NK-92 (cell line): Measurements from ENCODE around the gene IFNAR1.

Experiments
- DNase-seq: peaks from one replicate; lab custom pipeline; 2025; ENCODE audit not compliant: unreplicated experiment; lab: John Stamatoyannopoulos, UW

IFNAR1 gene

DNA sequence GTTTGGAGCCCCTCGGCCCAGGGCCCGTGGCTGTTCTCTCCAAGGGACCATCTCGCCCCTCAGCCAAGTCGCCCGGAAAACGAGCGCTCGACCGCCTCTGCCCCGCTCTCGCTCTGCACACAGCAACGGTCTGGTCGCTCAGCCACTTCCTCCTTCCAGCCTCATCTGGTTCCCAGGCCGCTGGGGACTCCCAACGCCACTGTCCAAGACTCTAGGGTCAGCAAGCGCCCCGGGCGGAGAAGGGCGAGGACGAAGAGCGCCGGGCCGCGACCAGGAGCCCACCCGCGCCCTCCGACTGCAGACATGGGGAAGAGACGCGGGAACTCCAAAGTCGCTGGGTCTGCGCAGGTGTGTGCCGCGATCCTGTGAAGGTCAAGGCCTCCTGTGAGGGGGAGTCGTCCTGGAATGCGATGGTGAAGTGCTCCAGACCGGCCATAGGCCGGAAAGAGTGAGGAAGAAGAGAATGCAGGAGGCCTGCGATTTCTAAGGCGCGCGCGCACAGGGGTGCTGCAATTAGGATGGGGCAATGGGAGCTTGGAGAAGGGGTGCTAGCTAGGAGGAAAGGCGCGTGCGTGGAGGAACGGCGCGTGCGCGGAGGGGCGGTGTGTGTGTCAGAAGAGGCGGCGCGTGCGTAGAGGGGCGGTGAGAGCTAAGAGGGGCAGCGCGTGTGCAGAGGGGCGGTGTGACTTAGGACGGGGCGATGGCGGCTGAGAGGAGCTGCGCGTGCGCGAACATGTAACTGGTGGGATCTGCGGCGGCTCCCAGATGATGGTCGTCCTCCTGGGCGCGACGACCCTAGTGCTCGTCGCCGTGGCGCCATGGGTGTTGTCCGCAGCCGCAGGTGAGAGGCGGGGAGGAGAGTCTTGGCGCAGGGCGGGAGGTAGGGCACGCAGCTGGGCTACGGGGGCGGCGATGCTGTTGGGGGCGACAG lies at the start of gene IFNAR1:
Gene IFNAR1 (plus strand): TSS at position 680 of the 931 bp plus-strand sequence. CDS start 86 bp downstream, at position 766.
- peak; percentile 94 for DNase-seq

GRCh38 chr21:33278721-33279120 lies 46.0 kb upstream of the IFNAR1 start:
- no peak for DNase-seq

DNA sequence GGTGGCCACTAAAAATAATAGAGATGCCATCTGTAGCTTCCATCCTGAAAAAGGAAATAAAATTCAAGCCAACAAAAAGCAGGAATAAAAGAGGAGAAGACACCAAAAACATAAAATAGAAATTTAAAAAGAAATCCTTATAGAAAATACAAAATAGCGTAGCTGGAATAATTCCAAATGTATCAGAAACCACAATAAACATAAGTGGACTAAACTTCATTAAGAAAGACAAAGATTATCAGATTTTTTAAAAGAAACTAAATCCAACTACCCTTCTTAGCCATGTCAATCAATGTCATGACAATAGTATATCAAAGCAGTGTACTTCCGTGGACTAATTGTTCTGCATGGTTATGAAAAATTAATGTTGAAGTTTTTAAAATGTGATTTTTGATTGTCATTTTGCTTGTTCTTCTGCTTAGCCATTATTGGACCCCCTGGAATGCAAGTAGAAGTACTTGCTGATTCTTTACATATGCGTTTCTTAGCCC lies 45.4 kb upstream of the IFNAR1 start:
- no peak for DNase-seq

DNA sequence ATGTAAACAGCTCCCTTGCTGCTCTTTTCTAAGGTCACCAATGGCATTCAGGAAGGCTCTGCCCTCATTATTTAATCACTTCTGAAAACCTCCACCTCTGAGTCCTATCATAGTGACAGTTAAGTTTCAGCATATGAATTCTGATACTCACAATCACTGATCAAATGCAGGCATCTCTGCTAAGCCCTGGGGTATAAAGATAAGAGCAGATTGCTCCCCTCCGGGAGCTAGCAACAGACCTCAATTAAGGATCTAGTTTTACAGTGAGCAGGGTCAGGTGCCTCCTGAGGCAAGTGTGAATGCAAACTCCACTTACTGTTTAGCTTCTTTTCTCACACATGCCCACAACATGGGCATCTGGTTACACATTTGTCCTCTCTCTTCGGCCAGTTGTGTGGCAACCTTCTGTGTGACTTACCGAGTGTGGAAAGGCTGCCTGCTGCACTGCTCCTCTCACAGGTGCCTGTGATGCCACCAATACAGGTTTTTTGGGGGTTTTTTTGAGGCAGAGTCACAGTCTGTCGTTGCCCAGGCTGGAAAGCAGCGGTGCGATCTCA lies 43.6 kb upstream of the IFNAR1 start:
- no peak for DNase-seq

DNA sequence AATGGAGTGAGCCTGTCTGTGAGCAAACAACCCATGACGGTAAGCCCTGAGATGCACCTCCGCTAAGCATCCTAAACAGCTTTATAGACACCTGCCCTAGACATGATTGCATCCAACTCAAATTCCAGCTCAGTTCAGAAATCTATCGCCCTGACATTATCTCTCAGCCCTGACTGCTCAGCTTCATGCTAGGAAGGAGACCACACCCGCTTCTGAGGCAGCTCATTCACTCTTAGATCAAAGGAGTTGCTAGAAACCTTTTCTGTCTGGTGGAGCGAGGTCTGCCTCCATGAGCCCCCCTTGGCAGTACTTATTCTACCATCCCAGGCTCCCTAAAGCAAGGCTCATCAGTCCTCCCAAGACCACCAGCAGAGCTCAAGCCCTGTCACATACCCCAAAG lies 41.6 kb upstream of the IFNAR1 start:
- DNase-seq: no peak

- DNase-seq: no peak
Measured at GRCh38 chr21:33286076-33286475, 38.7 kb upstream of the IFNAR1 start.

- DNase-seq: no peak
Measured at GRCh38 chr21:33286600-33287456, 37.9 kb upstream of the IFNAR1 start.

GRCh38 chr21:33289199-33289819 lies 35.5 kb upstream of the IFNAR1 start:
- no peak for DNase-seq

DNA sequence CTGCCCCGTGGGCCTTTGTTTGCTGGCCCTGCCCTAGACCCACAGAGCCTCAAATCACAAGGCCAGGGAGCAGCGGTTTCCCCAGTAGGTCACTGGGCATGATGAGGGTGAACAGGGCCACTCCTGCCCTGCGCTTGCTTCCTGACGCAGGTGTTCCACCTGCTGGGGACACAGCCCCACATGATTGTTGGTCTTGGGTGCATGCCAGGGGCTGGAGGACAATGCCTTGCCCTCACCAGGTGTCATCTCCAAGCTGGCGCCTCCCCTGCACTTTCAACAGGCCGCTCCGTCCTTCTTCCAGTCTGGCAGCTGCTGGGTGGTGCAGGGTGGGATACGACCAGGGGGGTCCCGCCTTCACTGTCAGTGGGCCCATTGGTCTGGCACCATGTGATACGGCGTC lies 34.3 kb upstream of the IFNAR1 start:
- no peak for DNase-seq

DNA sequence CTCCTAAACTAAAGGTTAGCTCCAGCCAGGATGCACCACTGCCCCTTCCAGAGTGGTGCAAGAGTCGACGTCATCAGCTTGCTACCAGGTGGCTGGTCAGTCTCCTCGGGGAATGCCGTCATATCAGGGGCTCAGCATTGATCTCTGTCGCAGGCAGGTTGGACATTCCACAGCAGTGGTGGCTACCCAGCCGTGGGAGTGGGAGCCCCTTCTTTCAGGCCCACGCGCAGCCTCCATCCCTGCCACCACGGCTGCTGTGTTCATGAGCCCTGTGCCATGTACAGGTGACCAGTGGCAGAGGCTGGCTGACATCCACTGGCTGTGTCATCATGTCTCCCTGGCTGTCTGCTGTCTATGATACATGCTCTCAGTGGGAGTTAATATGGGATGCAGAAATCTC lies 33.1 kb upstream of the IFNAR1 start:
- DNase-seq: no peak

DNA sequence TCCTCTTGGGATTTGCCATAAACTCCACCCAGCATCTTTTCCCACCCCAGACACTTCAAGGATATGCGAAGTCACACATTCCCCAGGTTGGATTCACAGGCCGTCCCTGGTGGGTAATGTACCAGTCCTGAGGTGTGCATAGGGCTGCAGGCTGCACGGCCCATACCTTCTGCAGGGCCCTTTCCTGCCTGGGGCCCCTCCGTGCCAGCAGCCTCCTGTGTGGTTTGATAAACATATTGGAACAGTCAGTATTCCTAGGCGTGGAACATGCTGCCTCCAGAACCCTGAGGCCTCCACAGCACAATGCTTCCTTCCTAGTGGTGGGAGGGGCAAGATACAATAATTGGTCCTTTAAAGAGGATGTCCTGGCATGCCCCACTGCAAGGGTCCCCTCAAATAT lies 32.0 kb upstream of the IFNAR1 start:
- no peak for DNase-seq

DNA sequence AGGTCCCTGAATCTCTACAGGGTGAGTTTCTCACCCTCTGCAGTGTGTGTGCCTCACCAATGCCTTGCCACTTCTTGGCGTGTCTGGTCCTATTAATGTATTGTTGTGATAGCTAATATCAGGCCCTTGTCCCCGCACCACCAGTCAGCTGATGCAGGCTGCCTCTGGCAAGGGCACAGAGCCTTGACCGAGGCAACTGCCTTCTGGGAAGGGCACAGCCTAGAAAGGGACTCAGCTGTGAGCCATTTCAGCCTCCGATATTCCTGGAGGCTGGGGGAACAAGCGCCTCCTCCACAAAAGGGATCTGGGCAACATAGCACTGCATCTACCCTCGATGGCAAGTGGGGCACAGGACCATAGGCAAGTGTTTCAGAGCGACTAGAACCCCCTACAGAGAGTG lies 31.6 kb upstream of the IFNAR1 start:
- no peak for DNase-seq

GRCh38 chr21:33293811-33294216 lies 31.0 kb upstream of the IFNAR1 start:
- no peak for DNase-seq

DNA sequence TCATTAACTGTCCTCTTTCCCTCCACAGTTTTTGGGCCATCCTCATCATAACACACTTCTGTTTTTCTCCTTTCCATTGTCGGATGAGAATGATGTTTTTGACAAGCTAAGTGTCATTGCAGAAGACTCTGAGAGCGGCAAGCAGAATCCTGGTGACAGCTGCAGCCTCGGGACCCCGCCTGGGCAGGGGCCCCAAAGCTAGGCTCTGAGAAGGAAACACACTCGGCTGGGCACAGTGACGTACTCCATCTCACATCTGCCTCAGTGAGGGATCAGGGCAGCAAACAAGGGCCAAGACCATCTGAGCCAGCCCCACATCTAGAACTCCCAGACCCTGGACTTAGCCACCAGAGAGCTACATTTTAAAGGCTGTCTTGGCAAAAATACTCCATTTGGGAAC lies 28.6 kb upstream of the IFNAR1 start:
- no peak for DNase-seq

GRCh38 chr21:33299181-33299752 lies 25.5 kb upstream of the IFNAR1 start:
- DNase-seq: no peak

DNA sequence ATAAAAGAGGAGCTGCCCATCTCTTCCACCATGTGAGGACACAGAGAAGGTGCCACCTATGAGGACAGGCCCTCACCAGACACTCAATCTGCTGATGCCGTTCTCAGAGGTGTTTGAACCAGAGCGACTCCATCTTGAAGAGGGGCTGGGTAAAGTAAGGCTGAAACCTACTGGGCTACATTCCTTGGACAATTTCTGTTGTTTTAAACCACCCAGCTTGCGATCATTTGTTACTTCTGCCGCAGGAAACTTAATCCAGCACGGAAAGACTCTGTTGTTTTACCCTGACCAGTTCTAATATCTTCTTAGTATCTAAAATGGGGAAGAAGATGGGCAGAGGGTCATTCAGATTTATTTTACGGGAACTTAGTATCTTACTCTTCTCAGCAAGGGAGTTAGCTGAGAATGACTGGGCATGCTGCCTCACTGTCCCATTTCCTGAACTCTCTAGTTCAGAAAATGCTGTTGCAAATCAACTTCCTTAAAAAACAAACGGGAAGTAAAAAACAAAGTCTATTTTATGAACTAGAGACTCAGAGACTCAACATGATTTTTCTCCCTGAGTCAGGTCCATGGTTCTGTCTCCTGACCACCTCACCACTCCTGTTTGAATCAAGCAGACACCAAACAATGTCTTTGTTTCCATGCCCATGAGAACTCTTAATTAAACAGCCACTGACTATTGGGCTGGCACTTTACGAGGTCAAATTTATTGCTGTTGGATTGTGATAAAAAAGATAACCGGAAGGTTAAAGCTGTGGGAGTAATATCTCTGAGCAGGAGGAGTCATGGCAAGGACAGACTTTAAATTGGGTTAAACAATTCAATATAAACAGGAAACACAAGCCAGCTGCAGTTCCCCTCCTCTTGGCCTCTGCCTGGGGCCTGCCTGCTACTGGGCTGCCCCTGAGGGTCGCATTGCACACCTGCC lies 23.8 kb upstream of the IFNAR1 start:
- DNase-seq: no peak

- DNase-seq: no peak
Measured at GRCh38 chr21:33301632-33302002, 23.2 kb upstream of the IFNAR1 start.

DNA sequence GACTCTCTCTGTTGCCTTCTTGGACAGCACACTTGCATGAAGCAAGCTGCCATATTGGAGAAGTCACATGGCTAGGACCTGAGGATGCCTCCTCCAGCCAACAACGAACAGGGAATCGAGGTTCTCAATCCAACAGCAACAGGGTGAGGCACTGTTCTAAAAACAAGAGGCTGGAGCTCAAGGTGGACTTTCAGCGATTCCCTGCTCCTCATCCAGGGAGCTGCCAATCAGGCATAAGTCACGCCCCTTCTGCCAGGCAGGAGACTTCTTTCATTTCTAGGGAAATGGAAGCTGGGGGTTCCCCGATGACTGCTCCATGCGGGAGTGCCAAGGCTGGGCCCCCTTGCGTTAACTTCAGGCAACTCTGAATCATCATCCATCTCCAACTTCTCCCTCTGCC lies 22.7 kb upstream of the IFNAR1 start:
- DNase-seq: no peak

DNA sequence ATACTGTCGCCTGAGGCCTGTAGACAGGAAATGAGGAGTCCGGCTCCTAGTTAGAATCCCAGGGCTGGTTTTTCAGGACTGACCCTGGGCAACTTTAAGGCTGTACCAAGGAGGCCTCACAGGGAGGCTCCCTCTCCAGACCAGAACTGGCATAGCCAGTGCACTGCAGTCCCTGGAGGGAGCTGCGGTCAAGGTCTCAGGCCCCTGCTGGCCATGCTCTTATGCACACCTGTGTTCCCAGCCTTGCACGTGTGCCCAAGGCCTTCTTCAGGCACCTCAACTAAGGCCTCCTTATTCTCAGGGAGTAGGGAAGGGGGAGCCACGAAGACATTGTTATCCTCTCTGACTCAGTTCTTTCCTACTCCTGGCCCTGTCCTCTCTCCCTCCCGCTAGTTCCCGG lies 22.0 kb upstream of the IFNAR1 start:
- no peak for DNase-seq

DNA sequence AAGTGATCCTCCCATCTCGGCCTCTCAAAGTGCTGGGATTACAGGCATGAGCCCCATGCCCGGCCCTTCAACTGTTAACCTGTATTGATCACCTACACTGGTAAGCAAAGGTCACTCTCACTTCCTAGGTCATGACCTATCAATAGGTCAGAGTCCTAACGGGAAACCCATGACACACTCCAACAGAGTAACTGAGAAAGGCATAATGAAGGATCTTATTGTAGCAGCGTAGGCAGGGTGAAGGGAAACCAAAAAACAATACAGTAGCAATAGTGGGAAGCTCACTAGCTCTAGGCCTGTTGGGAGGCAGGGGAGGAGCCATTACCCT lies 19.5 kb upstream of the IFNAR1 start:
- DNase-seq: no peak
